ENCODE results near the gene MRPS33. TPM values are rescaled to one million over a fixed set of nuclear protein-coding genes. Genes with fewer than 3 reads are reported as not detected.
"Not testable (repeated sequence)": the region's sequence is repeated elsewhere in the genome, so short reads cannot be mapped to it uniquely, and the experiment has no call there.

MRPS33 gene
- 28.0 and 46.5 TPM in 2 replicates for total RNA-seq (2014; rRNA removed; shearing (Covaris generic))

- peak; percentile 99 for DNase-seq (ENCODE audit: low spot score)
These were observed at the start of gene MRPS33 for GRCh38 chr7:141014524-141015395. MRPS33 (minus strand) TSS chr7:141014952; CDS start chr7:141010633, 4,319 bp downstream.

GRCh38 chr7:141057788-141058187, 43.0 kb upstream of the MRPS33 start:
- DNase-seq (ENCODE audit: low spot score): no peak

- DNase-seq (ENCODE audit: low spot score): no peak
These were observed 40.4 kb upstream of the MRPS33 start for GRCh38 chr7:141055146-141055545.

- no peak for DNase-seq (ENCODE audit: low spot score)
These were observed 38.9 kb upstream of the MRPS33 start for GRCh38 chr7:141053626-141054025.

- no peak for DNase-seq (ENCODE audit: low spot score)
These were observed 31.3 kb upstream of the MRPS33 start for GRCh38 chr7:141045842-141046620.

GRCh38 chr7:141045126-141045841, 30.5 kb upstream of the MRPS33 start:
- DNase-seq (ENCODE audit: low spot score): no peak

GRCh38 chr7:141043616-141044015, 28.9 kb upstream of the MRPS33 start:
- no peak for DNase-seq (ENCODE audit: low spot score)

GRCh38 chr7:141042222-141043193, 27.8 kb upstream of the MRPS33 start:
- DNase-seq (ENCODE audit: low spot score): no peak

GRCh38 chr7:141039376-141039775, 24.6 kb upstream of the MRPS33 start:
- no peak for DNase-seq (ENCODE audit: low spot score)

- DNase-seq (ENCODE audit: low spot score): not testable (repeated sequence)
These were observed 23.3 kb upstream of the MRPS33 start for GRCh38 chr7:141038100-141038499.

GRCh38 chr7:141032539-141033323, 18.0 kb upstream of the MRPS33 start:
- DNase-seq (ENCODE audit: low spot score): not testable (repeated sequence)

- DNase-seq (ENCODE audit: low spot score): no peak
These were observed 14.0 kb upstream of the MRPS33 start for GRCh38 chr7:141028767-141029166.

GRCh38 chr7:141027043-141027442, 12.3 kb upstream of the MRPS33 start:
- no peak for DNase-seq (ENCODE audit: low spot score)

- DNase-seq (ENCODE audit: low spot score): no peak
These were observed 9.9 kb upstream of the MRPS33 start for GRCh38 chr7:141024668-141025067.

- DNase-seq (ENCODE audit: low spot score): no peak
These were observed 8.5 kb upstream of the MRPS33 start for GRCh38 chr7:141023295-141023694.

- no peak for DNase-seq (ENCODE audit: low spot score)
These were observed 2.8 kb upstream of the MRPS33 start for GRCh38 chr7:141017555-141017954.

- DNase-seq (ENCODE audit: low spot score): no peak
These were observed 1.6 kb upstream of the MRPS33 start for GRCh38 chr7:141016349-141016748.

- DNase-seq (ENCODE audit: low spot score): peak; percentile 71
These were observed 628 bp downstream of the MRPS33 start for GRCh38 chr7:141014125-141014523.

- no peak for DNase-seq (ENCODE audit: low spot score)
These were observed 1.4 kb downstream of the MRPS33 start for GRCh38 chr7:141013345-141013715.

Data from HT-29 (cell line).